ENCODE results near the gene RNF113B. TPM values are rescaled to one million over a fixed set of nuclear protein-coding genes. Genes with fewer than 3 reads are reported as not detected.

The RNF113B gene
- total and polyA plus RNA-seq, 10 donors, result not detected

GRCh38 chr13:98206946-98207345, 29.9 kb upstream of the RNF113B start:
- H3K27ac ChIP-seq, result no peak overlapping the region

DNA sequence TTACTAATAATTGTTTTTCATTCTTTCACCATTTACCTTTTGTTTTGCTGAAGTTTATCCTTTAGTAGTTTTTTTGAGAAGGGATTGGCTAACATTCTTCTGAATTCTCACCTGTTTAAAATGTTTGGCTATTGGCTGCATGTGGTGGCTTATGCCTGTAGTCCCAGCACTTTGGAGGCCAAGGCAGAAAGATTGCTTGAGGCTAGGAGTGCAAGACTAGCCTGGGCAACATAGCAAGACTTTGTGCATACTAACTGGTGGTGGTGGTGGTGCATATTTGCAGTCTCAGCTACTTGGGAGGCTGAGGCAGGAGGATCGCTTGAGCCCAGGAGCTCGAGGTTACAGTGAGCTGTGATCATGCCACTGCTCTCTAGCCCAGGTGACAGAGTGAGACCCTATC, 27.5 kb upstream of the RNF113B start:
- intact Hi-C loops (cut with DNase I; ENCODE audit: low total_unique reads), result no loop called here
- Histone ChIP-seq H3K4me3 (no peak overlapping the region), H3K36me3 (no peaks in the 10 kb centered on the region), H3K4me1 (no peaks in the 10 kb centered on the region), H3K27me3 (replicated peaks in 1 of 7) (no peaks in the 10 kb centered on the region), H3K27ac (no peak overlapping the region), H3K9me3 (peaks cover 0 to 27% (median 16%) of the 10 kb centered on the region in 8 donors)
- DNase-seq, result no peak
- 83 to 91% (median 89%) methylated on average over 2 of the region's 2 CpGs for WGBS, 5 donors
- no peak for TF ChIP-seq POLR2AphosphoS5 (IDR thresholded peaks at IDR 0.05)
- TF ChIP-seq POLR2A (IDR thresholded peaks at IDR 0.05), result no peak
- TF ChIP-seq CTCF (IDR thresholded peaks at IDR 0.05 in 8 of 11, conservative IDR thresholded peaks at IDR 0.05 in 3 of 11), result no peak

More at GRCh38 chr13:98206946-98207345, 29.9 kb upstream of the RNF113B start:
- H3K4me1 ChIP-seq, result peaks cover 0 to 6% (median 2%) of the 10 kb centered on the region in 6 donors
- intact Hi-C loops (cut with DNase I; ENCODE audit: low total_unique reads), result no loop called here
- no peak for DNase-seq
- TF ChIP-seq POLR2AphosphoS5 (IDR thresholded peaks at IDR 0.05) (no peak), POLR2A (IDR thresholded peaks at IDR 0.05) (no peak), CTCF (IDR thresholded peaks at IDR 0.05 in 8 of 11, conservative IDR thresholded peaks at IDR 0.05 in 3 of 11) (no peak)
- no peaks in the 10 kb centered on the region for H3K36me3 ChIP-seq
- peaks cover 0 to 27% (median 16%) of the 10 kb centered on the region in 8 donors for H3K9me3 ChIP-seq
- H3K4me3 ChIP-seq, result no peak overlapping the region
- 79 to 90% (median 80%) methylated on average over 4 of the region's 4 CpGs for WGBS, 5 donors
- H3K27me3 ChIP-seq (replicated peaks in 1 of 7), result no peaks in the 10 kb centered on the region

- no peak for TF ChIP-seq POLR2A (IDR thresholded peaks at IDR 0.05)
- no peak for TF ChIP-seq POLR2AphosphoS5 (IDR thresholded peaks at IDR 0.05)
- TF ChIP-seq CTCF (IDR thresholded peaks at IDR 0.05 in 8 of 11, conservative IDR thresholded peaks at IDR 0.05 in 3 of 11), result no peak
- H3K27ac ChIP-seq, result no peak overlapping the region
- no peak overlapping the region for H3K4me3 ChIP-seq
- WGBS, 5 donors, result 82 to 87% (median 85%) methylated on average over 8 of the region's 8 CpGs
- intact Hi-C loops (cut with DNase I; ENCODE audit: low total_unique reads), result no loop called here
- H3K27me3 ChIP-seq (replicated peaks in 1 of 7), result no peaks in the 10 kb centered on the region
- no peaks in the 10 kb centered on the region for H3K36me3 ChIP-seq
- no peaks in the 10 kb centered on the region for H3K4me1 ChIP-seq
- H3K9me3 ChIP-seq, result peaks cover 0 to 27% (median 16%) of the 10 kb centered on the region in 8 donors
- DNase-seq, result no peak
Observed at GRCh38 chr13:98203646-98204326, 26.7 kb upstream of the RNF113B start.

- Histone ChIP-seq H3K9me3 (peaks cover 0 to 26% (median 16%) of the 10 kb centered on the region in 8 donors), H3K4me3 (no peak overlapping the region), H3K27me3 (replicated peaks in 1 of 7) (no peaks in the 10 kb centered on the region), H3K36me3 (no peaks in the 10 kb centered on the region), H3K4me1 (no peaks in the 10 kb centered on the region), H3K27ac (no peak overlapping the region)
- intact Hi-C loops (cut with DNase I; ENCODE audit: low total_unique reads), result no loop called here
- DNase-seq, result no peak
- TF ChIP-seq CTCF (IDR thresholded peaks at IDR 0.05 in 8 of 11, conservative IDR thresholded peaks at IDR 0.05 in 3 of 11), result no peak
- no peak for TF ChIP-seq POLR2AphosphoS5 (IDR thresholded peaks at IDR 0.05)
- TF ChIP-seq POLR2A (IDR thresholded peaks at IDR 0.05), result no peak
- 76 to 87% (median 82%) methylated on average over 6 of the region's 6 CpGs for WGBS, 5 donors
Observed at GRCh38 chr13:98201984-98202383, 24.9 kb upstream of the RNF113B start.

Measured in spleen (tissue), 11 donors.